ENCODE results near the gene PIM1.

Gene PIM1

GRCh38 chr6:37222992-37223391, 53.0 kb downstream of the PIM1 start:
- no peak for DNase-seq (ENCODE audit: low spot score)
